ENCODE measurements around the gene GIT2.

GIT2 gene

DNA sequence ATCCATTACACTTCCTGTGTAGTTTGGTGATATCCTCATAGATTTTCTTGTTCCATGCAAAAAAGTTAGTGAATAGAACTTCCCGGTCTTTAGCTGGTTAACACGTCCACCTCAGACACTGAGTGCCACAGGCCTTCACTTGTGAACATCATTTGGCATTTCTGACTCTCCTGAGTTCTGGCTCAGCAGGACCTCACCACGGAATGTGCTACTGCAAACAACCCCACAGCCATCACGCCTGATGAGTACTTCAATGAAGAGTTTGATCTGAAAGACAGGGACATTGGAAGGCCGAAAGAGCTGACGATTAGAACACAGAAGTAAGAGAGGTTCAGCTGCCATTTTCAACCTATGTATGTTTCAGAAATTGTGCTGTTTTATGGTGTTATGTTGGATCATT is 32.2 kb upstream of the GIT2 start:
- no peaks in the 10 kb centered on the region for H4K20me1 ChIP-seq (ENCODE audit: insufficient read depth)
- no peak overlapping the region for H3K4me3 ChIP-seq (IDR thresholded peaks at IDR 0.05; ENCODE audit: insufficient read depth, low read depth, low read length)
- H2AFZ ChIP-seq (ENCODE audit: low read depth) = no peak overlapping the region
- H3K4me2 ChIP-seq = no peak overlapping the region
- TF ChIP-seq, protein P1, sequence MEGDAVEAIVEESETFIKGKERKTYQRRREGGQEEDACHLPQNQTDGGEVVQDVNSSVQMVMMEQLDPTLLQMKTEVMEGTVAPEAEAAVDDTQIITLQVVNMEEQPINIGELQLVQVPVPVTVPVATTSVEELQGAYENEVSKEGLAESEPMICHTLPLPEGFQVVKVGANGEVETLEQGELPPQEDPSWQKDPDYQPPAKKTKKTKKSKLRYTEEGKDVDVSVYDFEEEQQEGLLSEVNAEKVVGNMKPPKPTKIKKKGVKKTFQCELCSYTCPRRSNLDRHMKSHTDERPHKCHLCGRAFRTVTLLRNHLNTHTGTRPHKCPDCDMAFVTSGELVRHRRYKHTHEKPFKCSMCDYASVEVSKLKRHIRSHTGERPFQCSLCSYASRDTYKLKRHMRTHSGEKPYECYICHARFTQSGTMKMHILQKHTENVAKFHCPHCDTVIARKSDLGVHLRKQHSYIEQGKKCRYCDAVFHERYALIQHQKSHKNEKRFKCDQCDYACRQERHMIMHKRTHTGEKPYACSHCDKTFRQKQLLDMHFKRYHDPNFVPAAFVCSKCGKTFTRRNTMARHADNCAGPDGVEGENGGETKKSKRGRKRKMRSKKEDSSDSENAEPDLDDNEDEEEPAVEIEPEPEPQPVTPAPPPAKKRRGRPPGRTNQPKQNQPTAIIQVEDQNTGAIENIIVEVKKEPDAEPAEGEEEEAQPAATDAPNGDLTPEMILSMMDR (conservative IDR thresholded peaks at IDR 0.05; ENCODE audit: low read depth, low read length) = no peak
- no peaks in the 10 kb centered on the region for H3K36me3 ChIP-seq (ENCODE audit: insufficient read depth)
- no peaks in the 10 kb centered on the region for H3K27me3 ChIP-seq (ENCODE audit: insufficient read depth, low read depth)
- no peak overlapping the region for H3K9ac ChIP-seq
- H3K4me1 ChIP-seq (ENCODE audit: low read depth, poor library complexity, severe bottlenecking) = peaks cover 8% of the 10 kb centered on the region
- no peaks in the 10 kb centered on the region for H3K79me2 ChIP-seq (ENCODE audit: insufficient read depth, low read depth)
- no peak overlapping the region for H3K27ac ChIP-seq

DNA sequence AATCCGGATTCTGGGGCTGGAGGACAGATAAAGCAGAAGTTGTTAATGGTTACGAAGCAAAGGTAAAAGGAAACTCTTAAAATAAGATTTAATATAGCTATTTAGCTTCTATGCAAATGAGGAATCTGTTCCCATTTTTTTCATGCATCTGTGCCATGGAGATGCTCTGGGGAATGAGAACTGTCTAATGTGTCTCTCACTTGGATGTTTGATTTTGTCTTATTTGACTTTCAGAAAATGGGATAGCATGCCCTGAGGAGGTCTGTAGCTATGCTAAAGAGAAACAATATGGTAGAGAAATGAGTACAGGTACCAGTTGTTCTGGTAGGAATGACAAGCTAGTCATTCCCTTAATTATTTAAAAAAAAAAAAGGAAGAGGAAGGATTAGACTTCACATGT is 27.9 kb upstream of the GIT2 start:
- H2AFZ ChIP-seq (ENCODE audit: low read depth) = no peak overlapping the region
- no peaks in the 10 kb centered on the region for H3K27me3 ChIP-seq (ENCODE audit: insufficient read depth, low read depth)
- H3K4me1 ChIP-seq (ENCODE audit: low read depth, poor library complexity, severe bottlenecking) = peaks cover 17% of the 10 kb centered on the region
- H3K9ac ChIP-seq = no peak overlapping the region
- H3K36me3 ChIP-seq (ENCODE audit: insufficient read depth) = no peaks in the 10 kb centered on the region
- no peak overlapping the region for H3K4me2 ChIP-seq
- H3K79me2 ChIP-seq (ENCODE audit: insufficient read depth, low read depth) = no peaks in the 10 kb centered on the region
- H4K20me1 ChIP-seq (ENCODE audit: insufficient read depth) = no peaks in the 10 kb centered on the region
- TF ChIP-seq, protein P1 (conservative IDR thresholded peaks at IDR 0.05; ENCODE audit: low read depth, low read length) = no peak
- no peak overlapping the region for H3K27ac ChIP-seq
- H3K4me3 ChIP-seq (IDR thresholded peaks at IDR 0.05; ENCODE audit: insufficient read depth, low read depth, low read length) = no peak overlapping the region

DNA sequence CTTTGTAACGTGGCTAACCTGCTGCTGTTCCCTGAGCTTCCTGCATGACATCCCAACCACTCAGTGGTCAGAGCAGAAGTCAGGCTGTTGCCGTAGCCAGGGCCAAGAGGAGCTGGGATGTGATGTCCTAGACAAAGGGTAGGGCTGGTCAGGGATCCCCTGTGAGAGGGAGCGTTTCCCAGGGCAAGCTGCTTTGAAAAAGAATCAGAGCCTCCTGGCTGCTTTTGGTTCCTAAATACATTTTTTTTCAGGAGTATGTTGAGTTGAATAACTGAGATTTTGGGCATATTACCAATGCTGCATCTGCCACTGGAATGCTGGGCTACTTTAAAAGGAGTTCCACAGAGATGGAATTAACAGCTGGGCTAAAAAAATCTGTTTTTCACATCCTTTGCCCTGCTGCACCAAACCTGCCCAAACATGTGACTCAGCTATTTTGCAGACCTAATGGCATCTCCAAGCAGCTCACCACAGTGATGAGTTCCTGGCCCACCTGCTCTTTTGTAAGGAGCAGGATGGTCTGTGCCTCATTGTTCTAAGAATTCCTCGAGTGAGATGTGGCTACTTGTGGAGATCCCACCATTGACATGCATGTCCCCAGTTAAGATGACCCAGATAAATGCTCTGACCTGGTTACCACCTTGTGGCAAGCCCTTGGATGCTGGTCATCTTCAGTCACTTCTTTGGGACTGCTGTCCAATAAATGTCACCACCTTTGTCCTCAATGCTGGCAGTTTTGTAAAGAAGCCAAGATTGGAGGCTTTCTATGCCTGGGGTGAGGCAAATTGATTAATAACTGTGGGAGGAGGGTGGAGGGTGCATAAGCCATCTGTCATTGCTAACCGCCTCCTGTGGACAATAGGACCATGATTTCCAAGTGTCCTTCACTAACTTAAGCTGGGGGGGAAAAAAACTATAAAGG is 27.2 kb upstream of the GIT2 start:
- TF ChIP-seq, protein P1 (conservative IDR thresholded peaks at IDR 0.05; ENCODE audit: low read depth, low read length) = no peak
- Histone ChIP-seq H3K79me2 (ENCODE audit: insufficient read depth, low read depth) (no peaks in the 10 kb centered on the region), H3K27ac (no peak overlapping the region; the same call in 1 of the 2 replicates), H3K4me3 (IDR thresholded peaks at IDR 0.05; ENCODE audit: insufficient read depth, low read depth, low read length) (no peak overlapping the region), H3K36me3 (ENCODE audit: insufficient read depth) (no peaks in the 10 kb centered on the region), H3K4me1 (ENCODE audit: low read depth, poor library complexity, severe bottlenecking) (peaks cover 17% of the 10 kb centered on the region), H4K20me1 (ENCODE audit: insufficient read depth) (no peaks in the 10 kb centered on the region), H3K4me2 (peak overlapping the region; percentile 42), H2AFZ (ENCODE audit: low read depth) (no peak overlapping the region), H3K27me3 (ENCODE audit: insufficient read depth, low read depth) (no peaks in the 10 kb centered on the region), H3K9ac (no peak overlapping the region)

DNA sequence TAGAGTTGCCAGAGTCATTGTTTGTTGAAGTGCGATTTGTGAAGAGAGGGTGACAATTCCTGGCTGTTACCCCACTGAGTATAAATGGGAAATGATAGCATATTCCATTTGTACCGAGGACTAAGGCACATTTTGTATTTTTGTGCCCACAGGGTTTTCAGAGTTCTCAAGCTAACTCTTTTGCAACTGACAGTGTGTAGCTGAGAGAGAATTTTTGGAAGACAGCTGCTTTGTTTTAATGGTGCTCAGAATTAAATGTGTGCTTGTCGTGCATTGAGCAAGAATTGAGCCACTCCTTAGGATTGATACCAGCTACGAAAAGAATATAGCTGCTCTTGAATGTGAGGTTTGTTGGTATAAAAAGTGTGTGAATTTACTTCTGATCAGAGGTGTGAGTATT is 24.8 kb upstream of the GIT2 start:
- no peaks in the 10 kb centered on the region for H3K79me2 ChIP-seq (ENCODE audit: insufficient read depth, low read depth)
- H3K4me3 ChIP-seq (IDR thresholded peaks at IDR 0.05; ENCODE audit: insufficient read depth, low read depth, low read length) = no peak overlapping the region
- no peaks in the 10 kb centered on the region for H3K27me3 ChIP-seq (ENCODE audit: insufficient read depth, low read depth)
- no peak overlapping the region for H3K4me2 ChIP-seq
- TF ChIP-seq, protein P1 (conservative IDR thresholded peaks at IDR 0.05; ENCODE audit: low read depth, low read length) = no peak
- H3K36me3 ChIP-seq (ENCODE audit: insufficient read depth) = no peaks in the 10 kb centered on the region
- H3K4me1 ChIP-seq (ENCODE audit: low read depth, poor library complexity, severe bottlenecking) = peaks cover 17% of the 10 kb centered on the region
- no peak overlapping the region for H3K27ac ChIP-seq
- H3K9ac ChIP-seq = no peak overlapping the region
- no peaks in the 10 kb centered on the region for H4K20me1 ChIP-seq (ENCODE audit: insufficient read depth)
- H2AFZ ChIP-seq (ENCODE audit: low read depth) = no peak overlapping the region
